CD14-positive monocyte (primary cell): ENCODE measurements around the gene WRNIP1. TPM values are rescaled to one million over a fixed set of nuclear protein-coding genes. Genes with fewer than 3 reads are reported as not detected.

ENCODE experiments used
- DNase-seq, 3 donors: peaks; one replicate each; pipeline ENCODE4 v3.0.0-alpha.2; 2011 to 2022
- H2AFZ ChIP-seq: 2 replicates; pipeline ENCODE4 v1.6.0; 2012; ENCODE audit warnings: mild to moderate bottlenecking, low read depth, low read length, inconsistent platforms; ENCODE audit not compliant: insufficient read depth, poor library complexity, severe bottlenecking
- H3K27ac ChIP-seq, 2 donors: 1 replicate in 1 of 2; 2 replicates in 1 of 2; pipeline ENCODE4 v1.5.1; 2012 to 2013; ENCODE audit warnings: low read length in 2 of 2, control low read depth in 1 of 2, inconsistent platforms in 1 of 2, low read depth in 1 of 2, mild to moderate bottlenecking in 1 of 2
- H3K27me3 ChIP-seq, 2 donors: one replicate each; pipeline versions ENCODE4 v1.6.0 to v1.6.1; 2011 to 2013; ENCODE audit warnings: low read length in 2 of 2; ENCODE audit not compliant: control insufficient read depth in 2 of 2, insufficient read depth in 2 of 2
- H3K36me3 ChIP-seq, 2 donors: replicated peaks in 1 of 2; 1 replicate in 1 of 2; 2 replicates in 1 of 2; pipeline versions ENCODE4 v1.5.1 to v1.6.1; 2012 to 2013; ENCODE audit warnings: low read length in 2 of 2, control low read depth in 1 of 2, inconsistent platforms in 1 of 2, mild to moderate bottlenecking in 1 of 2; ENCODE audit not compliant: insufficient read depth in 2 of 2, control insufficient read depth in 1 of 2
- H3K4me1 ChIP-seq, 2 donors: 1 replicate in 1 of 2; 2 replicates in 1 of 2; pipeline versions ENCODE4 v1.5.1 to v1.6.1; 2012 to 2013; ENCODE audit warnings: low read length in 2 of 2, control low read depth in 1 of 2, inconsistent platforms in 1 of 2, mild to moderate bottlenecking in 1 of 2, moderate library complexity in 1 of 2; ENCODE audit not compliant: insufficient read depth in 2 of 2, control insufficient read depth in 1 of 2
- H3K4me2 ChIP-seq: replicated peaks from 2 replicates; pipeline ENCODE3; 2012; ENCODE audit warnings: low read length, moderate library complexity, mild to moderate bottlenecking; ENCODE audit not compliant: poor library complexity, severe bottlenecking; ENCODE audit errors: extremely low read depth
- H3K4me3 ChIP-seq, 3 experiments: fragments of 200-600 bp in 1 of 3; sonication (generic) in 1 of 3; replicated peaks in 1 of 3; 1 replicate in 2 of 3; 2 replicates in 1 of 3; pipeline ENCODE4 v1.5.1; 2011 to 2013; ENCODE audit warnings: low read length in 3 of 3, mild to moderate bottlenecking in 3 of 3, control low read depth in 2 of 3, low read depth in 2 of 3, inconsistent platforms in 1 of 3, moderate library complexity in 1 of 3
- H3K79me2 ChIP-seq: 2 replicates; pipeline ENCODE4 v1.6.0; 2012; ENCODE audit warnings: mild to moderate bottlenecking, control low read depth, inconsistent platforms, low read length, moderate library complexity; ENCODE audit not compliant: insufficient read depth
- H3K9ac ChIP-seq: 2 replicates; pipeline ENCODE4 v1.6.0; 2017; ENCODE audit warnings: low read length, mild to moderate bottlenecking; ENCODE audit not compliant: insufficient read depth, poor library complexity, severe bottlenecking
- H3K9me3 ChIP-seq, 2 donors: replicated peaks in 1 of 2; 1 replicate in 1 of 2; 2 replicates in 1 of 2; pipeline versions ENCODE4 v1.5.1 to v1.6.1; 2012 to 2013; ENCODE audit warnings: low read length in 2 of 2, control low read depth in 1 of 2; ENCODE audit not compliant: control insufficient read depth in 1 of 2, insufficient read depth in 1 of 2
- H4K20me1 ChIP-seq: 2 replicates; pipeline ENCODE4 v1.6.0; 2012; ENCODE audit warnings: mild to moderate bottlenecking, low read length, control low read depth, moderate library complexity; ENCODE audit not compliant: insufficient read depth
- H3K27ac Mint-ChIP-seq, 7 donors: one replicate each; pipeline ENCODE4 v1.8.0; 2020; ENCODE audit warnings: mild to moderate bottlenecking in 7 of 7, mixed read lengths in 7 of 7, moderate library complexity in 6 of 7, inconsistent platforms in 2 of 7
- H3K27me3 Mint-ChIP-seq, 3 donors: one replicate each; pipeline ENCODE4 v1.8.0; 2021 to 2022; ENCODE audit warnings: low read depth in 3 of 3, mild to moderate bottlenecking in 3 of 3, mixed read lengths in 3 of 3, moderate library complexity in 3 of 3, inconsistent platforms in 1 of 3
- H3K36me3 Mint-ChIP-seq, 2 donors: one replicate each; pipeline ENCODE4 v1.8.0; 2020; ENCODE audit warnings: mixed read lengths in 2 of 2, inconsistent platforms in 1 of 2, mild to moderate bottlenecking in 1 of 2
- H3K4me1 Mint-ChIP-seq: one replicate; pipeline ENCODE4 v1.8.0; 2020; ENCODE audit warnings: mild to moderate bottlenecking, mixed read lengths
- H3K4me3 Mint-ChIP-seq, 2 donors: one replicate each; pipeline ENCODE4 v1.8.0; 2020; ENCODE audit warnings: mild to moderate bottlenecking in 2 of 2, mixed read lengths in 2 of 2, moderate library complexity in 1 of 2
- H3K9me3 Mint-ChIP-seq, 7 donors: one replicate each; pipeline ENCODE4 v1.8.0; 2020 to 2022; ENCODE audit warnings: mixed read lengths in 7 of 7, mild to moderate bottlenecking in 6 of 7, moderate library complexity in 6 of 7, inconsistent platforms in 2 of 7
- CTCF ChIP-seq: fragments of 200-600 bp; IDR thresholded peaks from one replicate; pipeline ENCODE4 v1.8.0; 2022; ENCODE audit warnings: antibody characterized with exemption, mild to moderate bottlenecking
- WGBS: methylation state at CpG from one replicate; pipeline ENCODE4 v1.1.5; 2013; ENCODE audit warnings: missing lambda C conversion rate; ENCODE audit not compliant: insufficient coverage; 5-methylcytosine and 5-hydroxymethylcytosine counted together
- intact Hi-C, 2 donors: fragments of 100-400 bp; cut with micrococcal nuclease; formaldehyde crosslinking; loops; one replicate each; pipeline versions ENCODE4 v1.15.0 to v1.15.1; 2023
- polyA plus RNA-seq, 3 donors: library from polyadenylated mRNA; depleted of rRNA in 1 of 3; unstranded in 2 of 3; stranded (reverse) in 1 of 3; fragments of 300-500 nt in 2 of 3; fragments of >200 nt in 1 of 3; fragmentation: Illumina TruSeq in 2 of 3; gene quantifications; 1 replicate in 2 of 3; 2 replicates in 1 of 3; pipeline ENCODE4 v1.2.3, GENCODE V29; 2012 to 2021

Gene WRNIP1
- polyA plus RNA-seq, 3 donors = 17.5 to 25.8 (median 17.8) TPM

- TF ChIP-seq CTCF = no peak
- H3K36me3 ChIP-seq = peaks cover 37 to 76% of the 10 kb centered on the region in 2 donors
- Mint-ChIP-seq H3K36me3 (peaks cover 60% of the 10 kb centered on the region in 2 donors), H3K9me3 (no peaks in the 10 kb centered on the region), H3K27ac (peak overlapping the region in 1 of 7 donors; percentile 54), H3K4me1 (peaks cover 31% of the 10 kb centered on the region), H3K27me3 (peaks cover 0 to 2% (median 0%) of the 10 kb centered on the region in 3 donors), H3K4me3 (no peak overlapping the region)
- no peak overlapping the region for H3K4me3 ChIP-seq
- H3K27ac ChIP-seq = no peak overlapping the region
- WGBS = 83% methylated on average over 1 of the region's 3 CpGs
- no peak overlapping the region for H3K9ac ChIP-seq
- H3K9me3 ChIP-seq = no peaks in the 10 kb centered on the region
- H3K4me2 ChIP-seq = no peak overlapping the region
- peaks cover 87% of the 10 kb centered on the region for H4K20me1 ChIP-seq
- no peak overlapping the region for H2AFZ ChIP-seq
- peaks cover 100% of the 10 kb centered on the region for H3K79me2 ChIP-seq
- intact Hi-C loops = no loop called here
- H3K4me1 ChIP-seq = peaks cover 10 to 23% of the 10 kb centered on the region in 2 donors
- DNase-seq = no peak
- no peaks in the 10 kb centered on the region for H3K27me3 ChIP-seq
These were observed 7.6 kb downstream of the WRNIP1 start for GRCh38 chr6:2772840-2773239.

GRCh38 chr6:2773449-2773848, 8.3 kb downstream of the WRNIP1 start:
- intact Hi-C loops = no loop called here
- Mint-ChIP-seq H3K36me3 (peaks cover 63 to 67% of the 10 kb centered on the region in 2 donors), H3K9me3 (no peaks in the 10 kb centered on the region), H3K4me1 (peaks cover 25% of the 10 kb centered on the region), H3K27me3 (peaks cover 0 to 2% (median 0%) of the 10 kb centered on the region in 3 donors), H3K27ac (peak overlapping the region in 1 of 7 donors; percentile 54), H3K4me3 (no peak overlapping the region)
- 50% methylated on average over 1 of the region's 3 CpGs for WGBS
- H4K20me1 ChIP-seq = peaks cover 87% of the 10 kb centered on the region
- H3K9ac ChIP-seq = no peak overlapping the region
- no peak overlapping the region for H3K4me2 ChIP-seq
- H3K79me2 ChIP-seq = peaks cover 100% of the 10 kb centered on the region
- no peak for TF ChIP-seq CTCF
- no peak overlapping the region for H3K27ac ChIP-seq
- no peak overlapping the region for H3K4me3 ChIP-seq
- peaks cover 42 to 82% of the 10 kb centered on the region in 2 donors for H3K36me3 ChIP-seq
- no peaks in the 10 kb centered on the region for H3K27me3 ChIP-seq
- DNase-seq = no peak
- no peak overlapping the region for H2AFZ ChIP-seq
- H3K9me3 ChIP-seq = no peaks in the 10 kb centered on the region
- H3K4me1 ChIP-seq = peaks cover 4 to 17% of the 10 kb centered on the region in 2 donors
